PC-9 (cell line): ENCODE measurements around the gene TAF4. TPM values are rescaled to one million over a fixed set of nuclear protein-coding genes. Genes with fewer than 3 reads are reported as not detected.
"Not testable (repeated sequence)": the region's sequence is repeated elsewhere in the genome, so short reads cannot be mapped to it uniquely, and the experiment has no call there.

Experiments
- BruUV-seq: library from RNA; stranded (reverse); fragments of 400-500 nt; replicated peaks from 2 replicates; lab custom pipeline; 2021; lab: Mats Ljungman, UMichigan
- CTCF ChIA-PET: fragments of 300-600 bp; sonication (Branson Sonifier 250); formaldehyde crosslinking; loops from one replicate; lab custom pipeline; 2022; ENCODE audit warnings: antibody characterized with exemption; lab: Charles Lee
- POLR2A ChIA-PET: fragments of 300-600 bp; sonication (Branson Sonifier 250); formaldehyde crosslinking; loops from one replicate; lab custom pipeline; 2022; ENCODE audit warnings: antibody characterized with exemption; ENCODE audit not compliant: unreplicated experiment; lab: Charles Lee
- DNase-seq, 2 experiments: peaks; one replicate each; pipeline versions ENCODE4 v3.0.0 to v3.0.0-alpha.2; 2015 to 2022; ENCODE audit warnings: mixed read lengths in 1 of 2
- H2AFZ ChIP-seq: fragments of 200-600 bp; sonication (generic); 2 replicates; pipeline ENCODE4 v1.8.1; 2017; ENCODE audit warnings: antibody characterized with exemption
- H3F3A ChIP-seq: fragments of 200-600 bp; sonication (generic); 2 replicates; pipeline ENCODE4 v1.8.1; 2017; ENCODE audit warnings: antibody characterized with exemption, mild to moderate bottlenecking, low read depth; ENCODE audit not compliant: insufficient read depth
- H3K27ac ChIP-seq: fragments of 200-600 bp; sonication (generic); 2 replicates; pipeline ENCODE4 v1.6.1; 2016; ENCODE audit warnings: mixed run types
- H3K27me3 ChIP-seq: fragments of 200-600 bp; sonication (generic); 2 replicates; pipeline ENCODE4 v1.6.1; 2016; ENCODE audit warnings: low read depth, mixed run types; ENCODE audit not compliant: insufficient read depth
- H3K36me3 ChIP-seq: fragments of 200-600 bp; sonication (generic); 2 replicates; pipeline ENCODE4 v1.6.1; 2016; ENCODE audit warnings: low read depth, mixed run types
- H3K4me1 ChIP-seq: fragments of 200-600 bp; sonication (generic); replicated peaks from 2 replicates; pipeline ENCODE4 v1.6.1; 2016; ENCODE audit warnings: mixed run types; ENCODE audit not compliant: insufficient read depth
- H3K4me2 ChIP-seq: fragments of 200-600 bp; sonication (generic); 2 replicates; pipeline ENCODE4 v1.6.1; 2017; ENCODE audit warnings: mixed run types
- H3K4me3 ChIP-seq: fragments of 200-600 bp; sonication (generic); 2 replicates; pipeline ENCODE4 v1.6.1; 2016; ENCODE audit warnings: mixed run types
- H3K79me2 ChIP-seq: fragments of 200-600 bp; sonication (generic); 2 replicates; pipeline ENCODE4 v1.6.1; 2017; ENCODE audit warnings: low read depth, mixed run types
- H3K9me2 ChIP-seq: fragments of 200-600 bp; sonication (generic); 2 replicates; pipeline ENCODE4 v1.8.1; 2017; ENCODE audit warnings: mild to moderate bottlenecking; ENCODE audit not compliant: insufficient read depth
- H3K9me3 ChIP-seq: fragments of 200-600 bp; sonication (generic); 2 replicates; pipeline ENCODE4 v1.8.1; 2016; ENCODE audit warnings: low read depth; ENCODE audit not compliant: insufficient read depth
- H4K20me1 ChIP-seq: fragments of 200-600 bp; sonication (generic); 2 replicates; pipeline ENCODE4 v1.8.1; 2017; ENCODE audit not compliant: insufficient read depth
- CTCF ChIP-seq: fragments of 200-600 bp; sonication (generic); conservative IDR thresholded peaks from 2 replicates; pipeline ENCODE4 v1.6.1; 2017; ENCODE audit warnings: mixed run types, antibody characterized with exemption, mild to moderate bottlenecking, moderate library complexity
- EZH2 ChIP-seq: fragments of 200-600 bp; sonication (generic); IDR thresholded peaks from 2 replicates; pipeline ENCODE4 v1.8.0; 2017; ENCODE audit warnings: antibody characterized with exemption, low read depth
- intact Hi-C: fragments of 100-400 bp; cut with micrococcal nuclease; formaldehyde crosslinking; loops from one replicate; pipeline ENCODE4 v1.10.0; 2022; ENCODE audit not compliant: unreplicated experiment
- total RNA-seq: library from RNA; stranded (reverse); gene quantifications from 2 replicates; pipeline ENCODE4 v1.2.3, GENCODE V29; 2021

TAF4 gene
- total RNA-seq, 1 experiment from 2014 or later = 32.5 TPM

GRCh38 chr20:61948586-61949362 lies 116.9 kb downstream of the TAF4 start:
- H3K4me1 ChIP-seq = no peaks in the 10 kb centered on the region
- no TSS peak for BruUV-seq
- no peaks in the 10 kb centered on the region for H3K79me2 ChIP-seq
- no peak for DNase-seq
- H2AFZ ChIP-seq = no peak overlapping the region
- intact Hi-C loops = no loop called here
- TF ChIP-seq CTCF (no peak), EZH2 (no peak)
- H3K36me3 ChIP-seq = no peaks in the 10 kb centered on the region
- H3K27me3 ChIP-seq = peaks cover 39% of the 10 kb centered on the region
- no peaks in the 10 kb centered on the region for H3F3A ChIP-seq
- no peaks in the 10 kb centered on the region for H4K20me1 ChIP-seq
- CTCF ChIA-PET = no interaction called here
- no peaks in the 10 kb centered on the region for H3K9me3 ChIP-seq
- POLR2A ChIA-PET = no interaction called here
- no peak overlapping the region for H3K27ac ChIP-seq
- H3K4me3 ChIP-seq = no peak overlapping the region
- no peak overlapping the region for H3K4me2 ChIP-seq
- H3K9me2 ChIP-seq = no peaks in the 10 kb centered on the region

- intact Hi-C loops = not testable (repeated sequence)
Measured at GRCh38 chr20:61948056-61948455, 117.6 kb downstream of the TAF4 start.

GRCh38 chr20:61945495-61945894 lies 120.2 kb downstream of the TAF4 start:
- H3K27me3 ChIP-seq = peaks cover 34% of the 10 kb centered on the region
- H3K4me3 ChIP-seq, DNase-seq, H3K4me2 ChIP-seq, H4K20me1 ChIP-seq, POLR2A ChIA-PET, CTCF ChIA-PET, H3K9me3 ChIP-seq, H3K9me2 ChIP-seq, H3K36me3 ChIP-seq, BruUV-seq, H2AFZ ChIP-seq, H3K27ac ChIP-seq, H3F3A ChIP-seq, H3K79me2 ChIP-seq, intact Hi-C loops, H3K4me1 ChIP-seq: not testable (repeated sequence)

More at GRCh38 chr20:61948056-61948455, 117.6 kb downstream of the TAF4 start:
- H3K4me2 ChIP-seq, H3K9me3 ChIP-seq, CTCF ChIA-PET, H3K9me2 ChIP-seq, H3K4me1 ChIP-seq, POLR2A ChIA-PET, H2AFZ ChIP-seq, H3K4me3 ChIP-seq, H3K27ac ChIP-seq, H3K79me2 ChIP-seq, H3F3A ChIP-seq, H3K36me3 ChIP-seq, BruUV-seq, DNase-seq, H4K20me1 ChIP-seq: not testable (repeated sequence)
- H3K27me3 ChIP-seq = peaks cover 32% of the 10 kb centered on the region

- H3K9me3 ChIP-seq, H3K36me3 ChIP-seq, POLR2A ChIA-PET, H2AFZ ChIP-seq, H3K4me3 ChIP-seq, CTCF ChIA-PET, H3K9me2 ChIP-seq, H3K27ac ChIP-seq, BruUV-seq, H3K4me2 ChIP-seq, intact Hi-C loops, H3K79me2 ChIP-seq, H3K4me1 ChIP-seq, H4K20me1 ChIP-seq, H3F3A ChIP-seq, DNase-seq: not testable (repeated sequence)
- H3K27me3 ChIP-seq = peaks cover 34% of the 10 kb centered on the region
Measured at GRCh38 chr20:61944967-61945366, 120.7 kb downstream of the TAF4 start.
